ENCODE results near the gene HSPA12B.

The HSPA12B gene, protein sequence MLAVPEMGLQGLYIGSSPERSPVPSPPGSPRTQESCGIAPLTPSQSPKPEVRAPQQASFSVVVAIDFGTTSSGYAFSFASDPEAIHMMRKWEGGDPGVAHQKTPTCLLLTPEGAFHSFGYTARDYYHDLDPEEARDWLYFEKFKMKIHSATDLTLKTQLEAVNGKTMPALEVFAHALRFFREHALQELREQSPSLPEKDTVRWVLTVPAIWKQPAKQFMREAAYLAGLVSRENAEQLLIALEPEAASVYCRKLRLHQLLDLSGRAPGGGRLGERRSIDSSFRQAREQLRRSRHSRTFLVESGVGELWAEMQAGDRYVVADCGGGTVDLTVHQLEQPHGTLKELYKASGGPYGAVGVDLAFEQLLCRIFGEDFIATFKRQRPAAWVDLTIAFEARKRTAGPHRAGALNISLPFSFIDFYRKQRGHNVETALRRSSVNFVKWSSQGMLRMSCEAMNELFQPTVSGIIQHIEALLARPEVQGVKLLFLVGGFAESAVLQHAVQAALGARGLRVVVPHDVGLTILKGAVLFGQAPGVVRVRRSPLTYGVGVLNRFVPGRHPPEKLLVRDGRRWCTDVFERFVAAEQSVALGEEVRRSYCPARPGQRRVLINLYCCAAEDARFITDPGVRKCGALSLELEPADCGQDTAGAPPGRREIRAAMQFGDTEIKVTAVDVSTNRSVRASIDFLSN

DNA sequence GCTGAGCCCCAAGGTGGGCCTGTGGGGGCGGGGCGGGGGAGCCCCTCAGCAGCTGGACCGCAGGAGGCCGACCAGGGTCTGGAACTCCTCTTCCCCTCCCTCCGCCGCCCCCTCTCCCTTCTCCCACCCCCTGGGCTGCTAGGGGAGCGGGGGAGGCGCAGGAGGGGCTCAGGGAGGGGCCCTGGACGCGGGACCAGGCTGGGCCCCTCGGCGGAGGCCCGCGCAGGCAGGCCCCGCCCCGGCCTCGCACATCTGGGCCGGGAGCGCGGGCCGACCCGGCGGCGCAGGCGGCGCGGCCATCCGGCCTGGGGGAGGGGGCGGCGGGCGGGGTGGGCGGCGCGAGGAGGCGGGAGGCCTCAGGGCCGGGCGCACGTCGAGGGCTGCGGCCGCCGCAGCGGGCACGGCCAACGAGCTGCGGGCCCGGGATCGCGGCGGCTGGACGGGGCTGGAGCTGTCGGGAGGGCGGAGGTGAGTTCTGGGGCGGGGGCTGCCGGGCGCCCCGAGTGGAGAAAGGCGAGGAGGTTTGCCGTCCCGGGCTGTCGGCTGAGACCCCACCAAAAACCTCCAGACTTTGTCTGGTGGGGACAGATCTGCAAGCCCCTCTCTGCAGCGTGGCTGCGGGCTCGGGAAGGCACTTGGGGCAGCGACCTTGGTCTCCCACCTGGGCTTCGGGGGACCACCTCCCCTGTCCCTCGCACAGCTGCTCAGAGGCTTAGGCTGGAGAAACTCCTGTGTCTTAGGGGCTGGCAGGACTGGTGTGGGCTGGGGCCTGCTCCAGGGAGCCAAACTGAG lies at the start of gene HSPA12B:
TSS of gene HSPA12B (plus strand) at position 359 of the 792 bp plus-strand sequence. CDS start 5,990 bp downstream, outside the sequence.
- no peak for DNase-seq

DNA sequence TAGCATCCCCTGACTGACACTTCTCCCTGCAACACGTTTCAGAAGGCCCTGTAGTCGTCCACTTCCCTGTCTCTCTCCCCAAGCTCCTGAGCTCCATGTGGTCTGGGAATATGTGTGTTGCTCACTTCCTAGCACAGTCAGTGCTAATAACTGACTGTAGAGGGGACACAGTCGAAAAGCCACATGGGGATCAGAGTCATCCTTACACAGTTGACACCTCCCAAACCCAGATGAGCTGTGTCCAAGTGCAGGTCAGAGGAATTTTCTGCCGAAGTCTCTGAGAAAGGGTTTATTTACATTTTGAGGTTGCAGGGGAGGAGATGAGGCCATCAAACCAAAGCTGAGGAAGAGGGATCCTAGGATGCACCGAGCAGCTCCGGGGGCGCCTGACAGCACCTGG lies 47.1 kb upstream of the HSPA12B start:
- DNase-seq: no peak

DNA sequence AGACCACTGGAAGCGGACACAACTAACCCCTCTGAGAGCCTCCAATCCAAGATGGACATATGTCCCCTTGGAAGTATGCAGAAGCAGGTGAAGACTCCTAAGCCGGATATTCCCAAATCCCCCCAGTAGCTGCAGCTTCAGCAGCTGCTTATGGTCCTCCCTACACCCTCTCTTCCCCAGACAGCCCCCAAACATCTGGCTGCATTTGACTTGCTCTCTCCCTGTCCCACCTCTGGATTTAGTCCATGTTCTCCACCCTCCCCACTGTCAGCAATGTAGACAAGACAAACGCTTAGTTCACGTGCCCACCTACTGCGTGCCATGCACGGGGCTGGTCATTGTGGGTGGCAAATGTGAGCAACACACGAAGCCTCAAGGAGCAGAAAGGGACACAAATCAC lies 46.1 kb upstream of the HSPA12B start:
- no peak for DNase-seq

DNA sequence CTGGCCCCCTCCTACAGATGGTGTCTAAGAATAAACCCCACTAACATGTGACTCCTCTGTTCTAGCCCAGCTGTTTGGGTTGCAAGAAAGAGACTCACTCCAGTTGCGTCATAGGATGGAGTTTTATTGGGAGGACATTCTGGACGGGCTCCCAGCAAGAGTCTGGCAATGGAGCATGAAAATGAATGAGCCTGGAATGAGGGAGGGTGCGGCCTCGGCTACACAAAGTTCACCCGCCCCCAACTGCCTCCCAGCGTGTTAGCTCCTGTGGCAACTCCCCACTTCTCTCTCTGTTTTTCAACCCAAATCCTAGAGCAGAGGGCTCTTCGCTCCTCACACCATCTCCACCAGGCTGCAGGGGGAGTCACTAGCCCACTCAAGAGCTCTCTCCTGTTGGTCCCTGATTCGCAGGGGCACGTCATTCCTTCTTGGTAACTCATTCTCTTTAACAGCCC lies 45.6 kb upstream of the HSPA12B start:
- peak in 46 of 58 donors; percentile 6 to 84 (median 46) for DNase-seq

DNA sequence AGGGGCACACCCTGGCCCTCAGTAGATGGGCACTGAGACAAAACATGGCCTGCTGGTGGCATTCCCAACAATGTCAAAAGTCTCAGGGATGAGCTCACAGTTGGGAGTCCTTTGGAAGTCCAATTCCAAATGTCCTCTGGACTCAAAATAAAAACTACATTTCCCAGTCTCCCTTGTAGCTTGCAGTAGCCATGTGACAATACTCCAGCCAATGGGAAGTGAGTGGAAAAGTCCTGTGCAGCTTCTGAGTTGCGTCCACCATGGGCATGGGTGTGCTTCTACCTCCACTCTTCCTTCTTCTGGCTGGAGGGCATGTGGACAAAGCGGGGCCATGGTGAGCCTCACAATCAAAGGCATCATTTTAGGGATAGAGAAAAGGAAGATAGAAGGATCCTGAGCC lies 44.8 kb upstream of the HSPA12B start:
- peak in 15 of 58 donors; percentile 4 to 39 (median 19) for DNase-seq

DNA sequence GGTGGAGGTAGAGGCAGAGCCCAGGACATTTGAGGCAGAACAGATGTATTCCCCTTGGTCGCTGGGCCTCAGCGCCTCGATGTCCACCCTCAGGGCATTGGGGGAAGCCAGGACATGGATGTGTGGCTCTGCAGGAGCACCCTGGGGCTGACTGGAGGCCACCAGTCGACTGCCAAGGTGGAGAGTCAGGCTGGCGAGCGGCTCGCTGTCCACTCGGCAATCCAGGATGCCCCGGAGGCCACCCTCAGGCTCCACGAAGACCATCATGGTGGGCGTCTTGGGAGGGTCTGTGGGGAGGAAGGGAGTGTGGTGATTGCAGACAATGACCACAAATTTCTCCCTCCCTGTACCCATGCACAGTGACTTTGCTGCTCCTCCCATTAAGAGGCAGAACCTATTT lies 42.5 kb upstream of the HSPA12B start:
- no peak for DNase-seq

DNA sequence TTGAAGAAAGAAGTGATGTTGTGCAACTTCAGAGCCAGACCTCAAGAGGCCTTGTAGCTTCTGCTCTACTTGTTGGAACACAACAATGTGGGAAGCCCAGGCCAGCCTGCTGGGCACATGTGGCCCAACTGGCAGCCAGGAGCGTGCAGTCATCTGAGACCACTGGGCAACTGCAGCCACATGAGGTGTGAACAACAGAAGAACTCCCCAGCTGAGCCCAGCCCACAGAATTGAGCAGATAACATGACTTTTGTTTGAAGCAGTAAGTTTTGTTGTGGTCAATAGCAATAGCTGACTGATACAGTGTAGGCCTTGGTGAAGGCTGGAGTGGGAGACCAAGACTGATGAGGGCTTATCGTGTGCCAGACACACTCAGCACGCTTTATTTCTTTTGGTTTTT lies 42.1 kb upstream of the HSPA12B start:
- DNase-seq: no peak

DNA sequence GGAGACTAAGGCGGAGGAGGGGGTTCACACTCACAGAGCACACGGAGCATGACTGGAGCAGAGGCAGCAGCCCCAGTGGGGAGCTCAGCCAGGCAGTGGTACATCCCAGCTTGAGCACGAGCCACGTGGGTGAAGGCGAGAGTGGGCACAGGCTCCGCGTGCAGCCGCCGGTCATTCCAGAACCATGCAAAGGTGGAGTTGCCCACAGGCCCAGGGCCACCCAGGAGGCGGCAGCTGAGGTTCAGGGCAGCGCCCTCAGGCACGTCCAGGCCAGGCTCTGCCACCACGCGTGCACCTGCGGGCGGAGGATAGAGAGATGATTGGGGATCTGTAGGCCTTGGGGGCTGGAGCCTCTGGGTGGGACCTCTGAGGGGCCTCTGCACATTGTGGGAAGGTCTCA lies 41.2 kb upstream of the HSPA12B start:
- DNase-seq: no peak

DNA sequence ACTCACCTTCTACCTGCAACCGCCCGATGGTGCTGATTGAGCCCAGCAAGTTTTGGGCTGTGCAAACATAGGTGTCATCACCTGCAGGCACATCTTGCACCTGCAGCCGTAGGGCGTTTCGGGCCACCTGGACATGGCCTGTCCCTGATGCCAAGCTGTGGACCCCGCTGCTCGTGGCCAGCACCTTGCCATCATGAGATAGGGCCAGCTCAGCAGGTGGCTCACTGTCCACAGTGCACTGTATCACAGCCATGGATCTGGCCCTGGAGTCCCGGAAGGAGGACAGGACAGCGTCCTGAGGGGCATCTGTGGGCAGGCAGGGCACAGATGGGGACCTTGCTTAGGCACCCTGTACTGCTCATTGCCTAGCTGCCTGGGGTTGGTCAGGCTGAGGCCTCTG lies 40.6 kb upstream of the HSPA12B start:
- no peak for DNase-seq

DNA sequence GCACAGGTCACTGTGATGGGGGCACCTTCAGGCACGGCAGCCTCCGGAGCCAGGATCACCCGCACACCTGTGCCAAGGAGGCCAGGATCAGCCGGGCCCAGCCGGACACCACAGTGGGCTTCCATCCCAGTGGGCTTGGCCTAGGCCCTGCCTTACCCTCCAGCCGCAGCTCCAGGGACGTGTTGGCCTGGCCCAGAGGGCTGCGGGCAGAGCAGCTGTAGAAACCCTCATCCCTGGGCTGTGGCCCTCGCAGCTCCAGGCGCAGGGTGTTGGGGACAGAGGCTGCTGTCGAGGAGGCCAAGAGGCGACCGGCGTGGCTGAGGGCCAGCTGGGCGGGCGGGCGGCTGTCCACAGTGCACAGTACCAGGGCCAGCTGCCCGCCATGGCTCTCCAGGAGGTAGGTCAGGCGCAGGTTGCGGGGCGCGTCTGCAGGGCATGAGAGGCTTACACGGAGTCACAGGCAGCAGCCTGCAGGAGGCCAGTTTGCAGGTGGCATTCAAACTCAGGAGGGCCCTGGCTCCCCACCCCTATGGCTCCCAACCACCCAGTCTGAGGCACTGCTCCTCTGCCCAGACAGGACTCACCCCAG lies 39.7 kb upstream of the HSPA12B start:
- no peak for DNase-seq

DNA sequence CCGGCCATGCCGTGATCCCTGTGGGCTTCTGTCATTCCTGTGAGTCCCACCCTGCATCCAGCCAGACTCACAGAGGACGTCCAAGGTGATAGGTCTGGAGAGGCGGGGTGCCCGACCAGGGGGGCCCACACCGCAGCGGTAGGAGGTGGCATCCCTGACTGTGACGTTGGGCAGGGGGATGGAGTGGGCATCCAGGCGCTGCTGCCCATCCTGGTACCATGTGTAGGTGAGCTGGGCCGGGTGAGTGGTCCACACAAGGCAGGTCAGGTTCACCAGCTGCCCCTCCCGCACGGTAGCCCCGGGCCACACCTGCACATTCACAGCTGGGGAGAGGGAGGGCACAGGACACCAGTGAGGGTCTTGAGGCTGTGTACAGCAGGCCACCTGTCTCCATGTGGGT lies 39.1 kb upstream of the HSPA12B start:
- DNase-seq: no peak

DNA sequence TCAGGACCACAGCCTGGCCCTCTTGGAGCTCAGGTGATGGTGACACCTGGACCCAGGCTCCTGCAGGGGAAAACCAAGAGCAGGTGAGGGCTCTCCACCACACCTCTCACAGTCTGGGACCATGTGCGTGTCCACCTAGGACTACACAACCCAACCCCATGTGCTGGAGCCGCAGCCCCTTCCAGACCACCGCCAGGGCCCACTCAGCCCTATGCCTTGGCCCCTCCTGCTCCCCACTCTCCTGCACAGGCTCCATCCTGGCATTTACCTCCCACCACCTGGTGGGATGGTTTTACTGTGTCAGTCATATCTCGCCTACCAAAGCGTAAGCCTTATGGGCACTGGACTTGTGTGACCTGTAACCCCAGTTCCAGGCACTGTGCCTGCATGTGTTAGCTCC lies 37.6 kb upstream of the HSPA12B start:
- no peak for DNase-seq

DNA sequence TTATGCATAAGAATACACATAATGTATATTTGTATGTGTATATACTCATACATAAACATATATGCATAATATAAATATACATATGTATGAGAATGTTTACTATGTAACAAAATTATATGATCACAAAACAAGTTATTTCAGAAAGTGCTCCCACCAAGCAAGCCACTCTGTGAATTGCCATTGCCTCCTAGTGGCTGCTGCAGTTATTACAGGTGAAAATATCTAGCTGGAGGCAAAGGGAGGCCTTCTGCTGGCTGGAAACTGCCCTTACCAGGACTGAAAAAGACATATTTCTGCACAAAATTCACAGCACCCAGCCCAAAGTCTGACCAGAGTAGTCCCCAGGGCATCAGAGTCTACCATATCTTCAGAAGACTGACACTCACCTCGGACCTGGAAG lies 36.3 kb upstream of the HSPA12B start:
- no peak for DNase-seq

DNA sequence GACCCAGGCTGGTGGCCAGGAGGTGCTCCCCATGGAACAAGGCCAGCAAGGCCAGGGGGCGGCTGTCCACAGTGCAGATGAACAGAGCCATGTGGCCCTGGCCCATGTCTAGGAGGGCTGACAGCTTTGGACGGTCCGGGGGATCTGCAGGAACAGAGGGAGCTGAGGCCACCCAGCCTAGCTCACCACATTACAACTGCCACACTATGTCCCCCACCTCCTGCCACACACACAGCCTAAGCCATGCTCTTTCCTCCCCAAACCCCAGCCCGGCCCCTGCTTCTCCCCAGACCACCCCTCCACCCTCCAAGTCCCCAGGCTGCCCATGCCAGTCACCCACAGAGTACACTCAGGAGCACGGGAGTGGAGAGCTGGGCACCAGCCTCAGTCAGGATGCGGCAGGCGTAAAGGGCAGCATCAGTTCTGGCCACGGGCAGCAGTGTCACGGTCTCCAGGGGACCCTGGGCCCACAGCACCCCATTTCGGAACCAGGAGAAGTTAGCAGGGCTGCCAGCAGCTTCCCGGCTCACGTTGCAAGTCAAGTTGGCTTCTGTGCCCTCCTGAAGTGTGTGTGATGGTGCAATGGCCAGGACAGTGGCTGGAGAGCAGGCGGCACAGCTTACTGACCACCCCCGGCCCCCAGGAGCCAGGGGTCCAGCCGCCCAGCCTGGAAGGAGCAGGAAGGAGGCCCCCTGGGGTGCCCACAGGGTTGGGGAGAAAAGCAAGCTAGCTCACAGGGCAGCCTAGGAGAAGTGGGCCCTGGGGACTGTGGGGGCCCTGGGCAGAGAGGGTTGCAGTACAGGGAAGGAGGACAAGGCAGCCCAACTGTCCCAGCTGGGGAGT lies 35.5 kb upstream of the HSPA12B start:
- no peak for DNase-seq

DNA sequence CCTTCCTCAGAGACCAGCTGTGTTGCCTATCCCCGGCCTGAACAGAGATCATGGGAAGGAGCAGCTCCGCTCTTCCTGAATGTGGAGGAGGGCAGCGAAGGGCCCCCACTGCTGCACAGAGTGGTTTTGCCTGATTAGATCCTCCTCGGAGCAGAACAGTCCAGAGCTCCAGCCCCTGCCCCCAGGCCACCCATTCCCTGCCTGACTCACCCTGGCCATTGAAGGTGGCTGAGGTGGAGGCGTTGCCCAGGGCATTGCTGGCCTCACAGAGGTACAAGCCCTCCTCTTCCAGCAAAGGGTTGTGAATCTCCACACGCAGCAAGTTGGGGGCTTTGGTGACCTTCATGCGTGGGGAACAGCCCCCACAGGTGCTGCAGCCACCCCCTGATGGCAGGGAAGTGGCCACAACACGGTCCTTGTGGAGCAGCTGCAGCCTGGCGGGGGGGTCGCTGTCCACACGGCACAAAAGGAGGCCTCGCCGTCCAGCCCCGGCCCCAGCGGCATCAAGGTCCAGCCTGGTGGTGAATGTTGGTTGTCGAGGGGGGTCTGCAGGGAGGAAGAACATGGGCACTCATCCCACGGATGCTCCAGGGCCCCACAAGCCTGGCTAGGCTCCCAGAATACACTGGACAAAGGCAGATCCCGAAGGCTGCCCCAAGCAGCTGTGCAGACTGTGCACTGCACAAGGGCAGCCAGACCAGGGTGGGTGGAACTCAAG lies 34.7 kb upstream of the HSPA12B start:
- no peak for DNase-seq

DNA sequence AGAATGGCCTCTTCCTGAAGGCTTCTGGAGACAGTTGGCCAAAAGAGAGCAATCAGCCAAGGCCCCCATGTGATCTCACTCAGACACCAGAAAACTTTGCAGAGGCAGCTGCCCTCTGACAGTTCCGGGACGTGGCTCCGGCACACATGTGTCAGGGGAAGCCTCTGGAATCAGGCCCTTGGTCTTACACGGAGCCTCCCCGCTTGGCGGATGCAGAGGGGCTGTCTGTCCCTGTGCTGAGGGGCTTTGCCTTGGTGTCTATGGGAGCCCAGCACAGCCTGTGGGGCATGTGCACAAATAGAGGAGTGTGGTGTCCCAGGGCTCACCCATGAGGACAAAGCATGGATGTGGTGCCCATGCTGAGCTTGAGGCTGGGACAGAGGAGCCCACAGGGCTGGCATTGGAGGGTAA lies 33.9 kb upstream of the HSPA12B start:
- DNase-seq: no peak

DNA sequence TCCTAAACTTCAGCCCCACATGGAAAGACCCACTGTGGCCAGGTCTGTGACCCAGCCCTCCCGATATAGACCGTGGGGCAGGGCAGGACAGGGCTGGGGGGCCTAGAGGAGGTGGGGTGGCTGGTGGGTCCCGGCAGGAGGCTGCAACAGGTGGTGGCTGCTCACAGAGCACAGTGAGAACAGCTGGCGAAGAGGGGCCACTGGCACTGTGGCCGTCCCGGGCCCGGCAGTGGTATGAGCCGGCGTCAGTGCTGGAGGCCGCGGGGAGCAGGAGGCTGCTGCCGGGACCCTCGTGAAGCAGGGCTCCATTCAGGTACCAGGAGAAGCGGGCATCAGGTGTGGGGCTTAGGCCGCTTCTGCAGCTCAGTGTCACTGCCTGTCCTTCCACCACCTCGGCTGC lies 33.4 kb upstream of the HSPA12B start:
- DNase-seq: no peak

DNA sequence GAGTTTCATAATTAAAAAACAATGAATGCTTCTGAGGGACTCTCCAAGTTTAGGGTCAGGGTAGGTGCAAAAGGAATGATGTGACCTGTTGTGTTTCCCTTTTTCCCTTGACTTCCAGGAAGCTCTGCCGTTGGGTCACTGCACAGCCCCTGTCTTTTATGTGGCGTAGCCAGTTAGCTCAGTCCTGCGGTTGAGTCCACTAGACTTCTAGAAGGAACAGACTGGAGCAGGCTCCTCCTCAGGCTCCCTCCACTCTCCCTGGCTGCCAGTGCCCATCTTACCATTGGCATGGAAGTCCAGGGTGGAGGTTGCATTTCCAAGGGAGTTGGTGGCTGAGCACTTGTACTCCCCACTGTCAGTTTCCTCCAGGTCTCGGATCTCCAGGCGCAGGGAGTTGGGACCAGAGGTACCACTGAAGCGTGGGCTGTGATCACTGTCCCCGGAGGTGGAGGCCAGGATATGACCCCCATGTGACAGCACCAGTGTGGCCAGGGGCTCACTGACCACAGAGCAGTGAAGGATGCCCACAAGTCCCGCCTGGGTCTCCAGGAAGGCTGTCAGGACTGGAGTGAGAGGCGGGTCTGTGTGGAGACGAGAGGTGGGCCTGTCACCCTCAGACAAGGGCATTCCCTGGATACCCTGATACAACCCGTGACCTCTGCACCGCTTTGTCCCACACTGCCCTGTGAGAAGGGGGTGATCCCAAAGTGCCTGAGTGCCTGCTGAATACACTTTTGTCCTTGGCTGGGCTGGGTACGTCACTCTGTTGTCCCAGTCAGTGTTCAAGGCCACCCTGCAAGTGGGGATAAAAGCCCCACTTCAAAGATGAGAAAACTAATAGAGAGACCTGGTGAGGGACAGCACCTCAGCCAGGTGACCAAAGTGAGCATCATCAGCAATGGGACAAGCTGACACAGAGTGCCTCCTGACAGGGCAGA lies 31.2 kb upstream of the HSPA12B start:
- DNase-seq: no peak

Data from anterior cingulate cortex (tissue), 58 donors.